ENCODE results near the gene PHKB. TPM values are rescaled to one million over a fixed set of nuclear protein-coding genes. Genes with fewer than 3 reads are reported as not detected.

Gene PHKB
- total and polyA plus RNA-seq, 2 donors (not counting 3 experiments of a cell fraction or from before 2014, with no cell fraction given): 30.1 to 61.0 TPM

- Histone ChIP-seq H4K20me1 (replicated peaks; ENCODE audit: control insufficient read depth, extremely low read depth, insufficient read depth, low read length) (no peaks in the 10 kb centered on the region), H3K4me3 (replicated peaks in 1 of 3; ENCODE audit: insufficient read depth in 1 of 3, low read depth in 1 of 3, low read length in 3 of 3) (no peak overlapping the region), H3K27ac (ENCODE audit: insufficient read depth, low read depth, low read length) (no peak overlapping the region), H2AFZ (ENCODE audit: low read depth, low read length) (no peak overlapping the region), H3K9ac (replicated peaks; ENCODE audit: extremely low read depth, insufficient read depth, low read length) (no peak overlapping the region), H3K4me2 (ENCODE audit: insufficient read depth, low read length) (no peak overlapping the region), H3K9me1 (replicated peaks; ENCODE audit: control insufficient read depth, extremely low read depth, insufficient read depth, low read length) (no peaks in the 10 kb centered on the region), H3K9me3 (replicated peaks; ENCODE audit: control insufficient read depth, insufficient read depth, low read length) (no peaks in the 10 kb centered on the region), H3K27me3 (ENCODE audit: control insufficient read depth in 2 of 2, insufficient read depth in 2 of 2, low read length in 2 of 2) (no peaks in the 10 kb centered on the region), H3K36me3 (ENCODE audit: control insufficient read depth in 2 of 2, extremely low read depth in 1 of 2, insufficient read depth in 2 of 2, low read length in 2 of 2) (no peaks in the 10 kb centered on the region), H3K79me2 (ENCODE audit: control insufficient read depth, insufficient read depth, low read length) (peaks cover 10% of the 10 kb centered on the region), H3K4me1 (ENCODE audit: control insufficient read depth, extremely low read depth, insufficient read depth, low read length) (no peaks in the 10 kb centered on the region)
- no peak for TF ChIP-seq MAX (IDR thresholded peaks at IDR 0.05; ENCODE audit: insufficient read depth, insufficient read length)
- FAIRE-seq: no peak
- dilution Hi-C loops (cut with MboI; ENCODE audit: extremely low pct_ligation_motif_present, low sequenced_read_pairs): no loop called here
- intact Hi-C loops (cut with micrococcal nuclease): no loop called here
- ChIA-PET CTCF (interaction anchor here (1.7 kb wide), 1 partner anchor 215 kb away, joined by 5 read pairs; no protein-coding TSS in a partner anchor), POLR2A (no interaction called here)
- no peak for DNase-seq (ENCODE audit: low read depth, low spot score)
- BruUV-seq (replicated peaks): no TSS peak
These were observed 12.7 kb downstream of the PHKB start for GRCh38 chr16:47473792-47474191.

- POLR2A ChIA-PET: no interaction called here
These were observed 14.7 kb downstream of the PHKB start for GRCh38 chr16:47475786-47476185.

More at GRCh38 chr16:47475786-47476185, 14.7 kb downstream of the PHKB start:
- Histone ChIP-seq H3K4me3 (replicated peaks in 1 of 3; ENCODE audit: insufficient read depth in 1 of 3, low read depth in 1 of 3, low read length in 3 of 3) (no peak overlapping the region), H3K36me3 (ENCODE audit: control insufficient read depth in 2 of 2, extremely low read depth in 1 of 2, insufficient read depth in 2 of 2, low read length in 2 of 2) (no peaks in the 10 kb centered on the region), H3K27ac (ENCODE audit: insufficient read depth, low read depth, low read length) (no peak overlapping the region), H3K79me2 (ENCODE audit: control insufficient read depth, insufficient read depth, low read length) (peaks cover 14% of the 10 kb centered on the region), H3K4me1 (ENCODE audit: control insufficient read depth, extremely low read depth, insufficient read depth, low read length) (no peaks in the 10 kb centered on the region), H3K9me1 (replicated peaks; ENCODE audit: control insufficient read depth, extremely low read depth, insufficient read depth, low read length) (no peaks in the 10 kb centered on the region), H2AFZ (ENCODE audit: low read depth, low read length) (no peak overlapping the region), H3K9me3 (replicated peaks; ENCODE audit: control insufficient read depth, insufficient read depth, low read length) (no peaks in the 10 kb centered on the region), H3K9ac (replicated peaks; ENCODE audit: extremely low read depth, insufficient read depth, low read length) (no peak overlapping the region), H3K4me2 (ENCODE audit: insufficient read depth, low read length) (no peak overlapping the region), H4K20me1 (replicated peaks; ENCODE audit: control insufficient read depth, extremely low read depth, insufficient read depth, low read length) (peaks cover 3% of the 10 kb centered on the region), H3K27me3 (ENCODE audit: control insufficient read depth in 2 of 2, insufficient read depth in 2 of 2, low read length in 2 of 2) (no peaks in the 10 kb centered on the region)
- DNase-seq (ENCODE audit: low read depth, low spot score): no peak
- no peak for FAIRE-seq
- CTCF ChIA-PET: interaction anchor here (0.8 kb wide), 1 partner anchor 9 kb away, joined by 3 read pairs; no protein-coding TSS in a partner anchor
- TF ChIP-seq POLR2A (IDR thresholded peaks at IDR 0.05; ENCODE audit: low read depth, low read length) (no peak), CTCF (IDR thresholded peaks at IDR 0.05; ENCODE audit: extremely low read depth in 1 of 2, insufficient read depth in 1 of 2, low read depth in 1 of 2, low read length in 2 of 2) (no peak), MAX (IDR thresholded peaks at IDR 0.05; ENCODE audit: insufficient read depth, insufficient read length) (no peak), GATA2 (IDR thresholded peaks at IDR 0.05; ENCODE audit: insufficient read depth, insufficient read length, low read depth, low read length) (no peak), POLR2AphosphoS5 (IDR thresholded peaks at IDR 0.05; ENCODE audit: insufficient read depth, low read depth, low read length) (no peak), MYC (IDR thresholded peaks at IDR 0.05; ENCODE audit: low read depth, low read length) (no peak), FOS (IDR thresholded peaks at IDR 0.05; ENCODE audit: borderline replicate concordance, insufficient read depth, low read length) (no peak), EZH2 (IDR thresholded peaks at IDR 0.05; ENCODE audit: borderline replicate concordance, low read depth, low read length, severe bottlenecking) (no peak), JUN (IDR thresholded peaks at IDR 0.05; ENCODE audit: borderline replicate concordance, insufficient read depth, insufficient read length, low read depth) (no peak)
- BruUV-seq (replicated peaks): no TSS peak
- dilution Hi-C loops (cut with MboI; ENCODE audit: extremely low pct_ligation_motif_present, low sequenced_read_pairs): no loop called here
- intact Hi-C loops (cut with micrococcal nuclease): no loop called here

All from endothelial cell of umbilical vein (primary cell).